GM12878 (cell line): ENCODE results near the gene HOXD9. TPM values are rescaled to one million over a fixed set of nuclear protein-coding genes. Genes with fewer than 3 reads are reported as not detected.

Experiments used
- ASH2L ChIP-seq: fragments of 300-600, 200-600 bp; sonication (generic); IDR thresholded peaks from 2 replicates; pipeline ENCODE4 v1.6.1; 2017; ENCODE audit warnings: low read depth, mild to moderate bottlenecking, borderline replicate concordance
- BCL11A ChIP-seq: IDR thresholded peaks from 2 replicates; pipeline ENCODE4 v1.6.1; 2011; ENCODE audit warnings: low read depth, low read length
- CREB1 ChIP-seq: IDR thresholded peaks from 2 replicates; pipeline ENCODE4 v1.6.1; 2012; ENCODE audit warnings: low read depth, mild to moderate bottlenecking, inconsistent platforms
- EZH2 ChIP-seq: IDR thresholded peaks from 2 replicates; pipeline ENCODE4 v1.6.1; 2012; ENCODE audit warnings: low read depth, mild to moderate bottlenecking, control low read depth, inconsistent platforms, low read length, borderline replicate concordance; ENCODE audit not compliant: control insufficient read depth
- FOS ChIP-seq: IDR thresholded peaks from 3 replicates; pipeline ENCODE4 v1.6.1; 2011; ENCODE audit warnings: borderline replicate concordance; ENCODE audit not compliant: insufficient read length; ENCODE audit errors: extremely low read depth
- JUND ChIP-seq: IDR thresholded peaks from 2 replicates; pipeline ENCODE4 v1.6.1; 2012; ENCODE audit warnings: low read depth, mild to moderate bottlenecking, low read length, improper control_type of control experiment, moderate library complexity
- LARP7 ChIP-seq: fragments of 450-650 bp; IDR thresholded peaks from 2 replicates; pipeline ENCODE4 v1.6.1; 2017; ENCODE audit warnings: mild to moderate bottlenecking
- MTA2 ChIP-seq: fragments of 450-650 bp; IDR thresholded peaks from 2 replicates; pipeline ENCODE4 v1.6.1; 2016; ENCODE audit warnings: low read depth, mild to moderate bottlenecking, moderate library complexity
- MXI1 ChIP-seq: fragments of 150-350 bp; IDR thresholded peaks from 2 replicates; pipeline ENCODE4 v1.6.1; 2011; ENCODE audit warnings: low read depth, mild to moderate bottlenecking, inconsistent platforms, low read length, improper control_type of control experiment
- NBN ChIP-seq: fragments of 450-650 bp; IDR thresholded peaks from 2 replicates; pipeline ENCODE4 v1.6.1; 2016
- NR2F1 ChIP-seq: fragments of 450-650 bp; conservative IDR thresholded peaks from 2 replicates; pipeline ENCODE4 v1.6.1; 2017; ENCODE audit warnings: mild to moderate bottlenecking
- NRF1 ChIP-seq: conservative IDR thresholded peaks from 2 replicates; pipeline ENCODE4 v1.6.1; 2011; ENCODE audit warnings: mild to moderate bottlenecking, low read depth, low read length, improper control_type of control experiment
- PAX5 ChIP-seq: IDR thresholded peaks from 2 replicates; pipeline ENCODE4 v1.6.1; 2011; ENCODE audit warnings: low read depth, low read length, borderline replicate concordance
- POLR2AphosphoS5 ChIP-seq: IDR thresholded peaks from 2 replicates; pipeline ENCODE4 v1.6.1; 2011; ENCODE audit warnings: mild to moderate bottlenecking, low read length, inconsistent platforms
- POU2F2 ChIP-seq: IDR thresholded peaks from 3 replicates; pipeline ENCODE4 v1.6.1; 2011; ENCODE audit warnings: low read depth, mild to moderate bottlenecking, low read length, borderline replicate concordance
- SMAD1 ChIP-seq: fragments of 450-650 bp; IDR thresholded peaks from 2 replicates; pipeline ENCODE4 v1.6.1; 2018; ENCODE audit warnings: mild to moderate bottlenecking, low read depth; ENCODE audit not compliant: partially characterized antibody
- SMC3 ChIP-seq: IDR thresholded peaks from 2 replicates; pipeline ENCODE4 v1.6.1; 2011; ENCODE audit warnings: low read length, improper control_type of control experiment, borderline replicate concordance
- TCF12 ChIP-seq: IDR thresholded peaks from 2 replicates; pipeline ENCODE4 v1.6.1; 2011; ENCODE audit warnings: low read depth, mild to moderate bottlenecking, low read length
- polyA plus RNA-seq, 11 experiments: library from polyadenylated mRNA; depleted of rRNA in 4 of 11; unstranded in 6 of 11; stranded (reverse) in 5 of 11; fragments of >200 nt; fragmentation: Nextera tagmentation in 4 of 11; fragmentation: Illumina TruSeq in 1 of 11; extraction: Ambion mirVana in 4 of 11; extraction: Trizol in 1 of 11; gene quantifications; 1 replicate in 1 of 11; 2 replicates in 10 of 11; pipeline versions ENCODE4 v1.2.1 to v1.2.3, GENCODE V29; 2011 to 2016; ENCODE audit warnings: inconsistent platforms in 2 of 11, missing spikeins in 2 of 11, low read depth in 1 of 11
- total RNA-seq, 4 experiments: library from RNA; depleted of rRNA in 3 of 4; stranded (reverse); fragments of >200 nt in 3 of 4; fragmentation: Illumina TruSeq in 1 of 4; extraction: Trizol in 1 of 4; gene quantifications; 2 replicates each; pipeline versions ENCODE4 v1.2.1 to v1.2.3, GENCODE V29; 2013 to 2021
- TF ChIP-seq, protein P1 (sequence below): fragments of 450-650 bp; IDR thresholded peaks from 2 replicates; pipeline ENCODE4 v1.6.1; 2018; ENCODE audit warnings: borderline replicate concordance, mild to moderate bottlenecking; ENCODE audit not compliant: partially characterized antibody
- TF ChIP-seq, protein P2 (sequence below): IDR thresholded peaks from 2 replicates; pipeline ENCODE4 v1.6.1; 2012; ENCODE audit warnings: low read depth, low read length, improper control_type of control experiment
- TF ChIP-seq, protein P3 (sequence below): fragments of 150-350 bp; IDR thresholded peaks from 2 replicates; pipeline ENCODE4 v1.6.1; 2014; ENCODE audit warnings: mild to moderate bottlenecking, low read depth, low read length
- TF ChIP-seq, protein P4 (sequence below): fragments of 450-650 bp; formaldehyde crosslinking; IDR thresholded peaks from 2 replicates; pipeline ENCODE4 v1.4.0; 2020; ENCODE audit warnings: mild to moderate bottlenecking, moderate library complexity

Gene HOXD9
- total and polyA plus RNA-seq, 10 of the 15 experiments (the other 5 are each of a cell fraction or from before 2014, with no cell fraction given) = not detected

DNA sequence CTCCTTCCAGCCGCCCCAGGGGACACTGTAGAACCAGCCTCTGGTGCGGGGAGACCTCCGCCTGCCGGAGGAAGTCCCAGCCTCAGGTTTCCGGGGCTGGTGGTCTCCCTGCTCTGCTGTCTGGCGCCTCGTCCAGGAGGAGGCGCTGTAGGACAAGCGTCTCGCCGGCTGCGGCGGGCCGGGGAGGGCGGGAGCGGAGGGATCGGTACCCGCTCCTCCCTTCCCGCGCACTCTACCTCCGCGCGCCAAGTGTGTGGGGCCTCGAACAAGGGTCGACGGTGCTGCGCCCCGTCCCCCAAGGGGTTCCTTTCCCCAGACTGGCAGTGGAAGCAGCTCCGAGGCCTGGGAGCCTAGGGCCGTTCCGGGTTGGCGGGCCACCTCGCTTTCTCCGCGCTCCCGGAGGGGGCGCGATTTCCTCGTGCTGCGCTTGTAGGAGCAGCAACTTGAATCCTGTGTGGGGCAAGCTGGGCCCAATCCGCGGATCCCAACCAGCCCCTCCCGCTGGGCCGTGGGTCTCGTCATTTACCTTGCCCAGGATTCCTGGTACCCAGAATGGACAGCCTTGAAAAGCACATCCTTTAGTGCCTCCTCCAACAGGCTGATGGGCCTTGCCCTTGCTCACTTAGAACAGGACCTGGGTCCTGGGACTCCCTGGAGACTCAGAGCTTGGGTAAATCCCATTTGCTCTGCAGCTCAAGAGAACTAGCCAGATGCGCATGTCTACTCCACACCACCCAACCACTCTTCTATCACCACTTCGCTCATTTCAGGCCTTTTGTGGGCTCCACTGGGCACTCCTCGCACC lies 18.2 kb downstream of the HOXD9 start (continued):
- TF ChIP-seq JUND = no peak
- TF ChIP-seq EZH2 = no peak
- no peak for TF ChIP-seq POLR2AphosphoS5
- TF ChIP-seq NBN = 0 out of 2 replicates have a peak, but pooled peaks have one; percentile 57
- peak; percentile 87 for TF ChIP-seq SMC3
- TF ChIP-seq POU2F2 = 0 out of 3 replicates have a peak, but pooled peaks have one; percentile 34
- TF ChIP-seq MTA2 = no peak
- TF ChIP-seq NRF1 = no peak
- TF ChIP-seq ASH2L = no peak
- no peak for TF ChIP-seq TCF12
- TF ChIP-seq, protein P1, sequence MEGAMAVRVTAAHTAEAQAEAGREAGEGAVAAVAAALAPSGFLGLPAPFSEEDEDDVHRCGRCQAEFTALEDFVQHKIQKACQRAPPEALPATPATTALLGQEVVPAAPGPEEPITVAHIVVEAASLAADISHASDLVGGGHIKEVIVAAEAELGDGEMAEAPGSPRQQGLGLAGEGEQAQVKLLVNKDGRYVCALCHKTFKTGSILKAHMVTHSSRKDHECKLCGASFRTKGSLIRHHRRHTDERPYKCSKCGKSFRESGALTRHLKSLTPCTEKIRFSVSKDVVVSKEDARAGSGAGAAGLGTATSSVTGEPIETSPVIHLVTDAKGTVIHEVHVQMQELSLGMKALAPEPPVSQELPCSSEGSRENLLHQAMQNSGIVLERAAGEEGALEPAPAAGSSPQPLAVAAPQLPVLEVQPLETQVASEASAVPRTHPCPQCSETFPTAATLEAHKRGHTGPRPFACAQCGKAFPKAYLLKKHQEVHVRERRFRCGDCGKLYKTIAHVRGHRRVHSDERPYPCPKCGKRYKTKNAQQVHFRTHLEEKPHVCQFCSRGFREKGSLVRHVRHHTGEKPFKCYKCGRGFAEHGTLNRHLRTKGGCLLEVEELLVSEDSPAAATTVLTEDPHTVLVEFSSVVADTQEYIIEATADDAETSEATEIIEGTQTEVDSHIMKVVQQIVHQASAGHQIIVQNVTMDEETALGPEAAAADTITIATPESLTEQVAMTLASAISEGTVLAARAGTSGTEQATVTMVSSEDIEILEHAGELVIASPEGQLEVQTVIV = no peak
- TF ChIP-seq, protein P2, sequence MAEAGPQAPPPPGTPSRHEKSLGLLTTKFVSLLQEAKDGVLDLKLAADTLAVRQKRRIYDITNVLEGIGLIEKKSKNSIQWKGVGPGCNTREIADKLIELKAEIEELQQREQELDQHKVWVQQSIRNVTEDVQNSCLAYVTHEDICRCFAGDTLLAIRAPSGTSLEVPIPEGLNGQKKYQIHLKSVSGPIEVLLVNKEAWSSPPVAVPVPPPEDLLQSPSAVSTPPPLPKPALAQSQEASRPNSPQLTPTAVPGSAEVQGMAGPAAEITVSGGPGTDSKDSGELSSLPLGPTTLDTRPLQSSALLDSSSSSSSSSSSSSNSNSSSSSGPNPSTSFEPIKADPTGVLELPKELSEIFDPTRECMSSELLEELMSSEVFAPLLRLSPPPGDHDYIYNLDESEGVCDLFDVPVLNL = 0 out of 2 replicates have a peak, but pooled peaks have one; percentile 34
- TF ChIP-seq NR2F1 = peak; percentile 47; the same call in 1 of the 2 replicates
- no peak for TF ChIP-seq BCL11A
- TF ChIP-seq PAX5 = no peak
- TF ChIP-seq, protein P3, sequence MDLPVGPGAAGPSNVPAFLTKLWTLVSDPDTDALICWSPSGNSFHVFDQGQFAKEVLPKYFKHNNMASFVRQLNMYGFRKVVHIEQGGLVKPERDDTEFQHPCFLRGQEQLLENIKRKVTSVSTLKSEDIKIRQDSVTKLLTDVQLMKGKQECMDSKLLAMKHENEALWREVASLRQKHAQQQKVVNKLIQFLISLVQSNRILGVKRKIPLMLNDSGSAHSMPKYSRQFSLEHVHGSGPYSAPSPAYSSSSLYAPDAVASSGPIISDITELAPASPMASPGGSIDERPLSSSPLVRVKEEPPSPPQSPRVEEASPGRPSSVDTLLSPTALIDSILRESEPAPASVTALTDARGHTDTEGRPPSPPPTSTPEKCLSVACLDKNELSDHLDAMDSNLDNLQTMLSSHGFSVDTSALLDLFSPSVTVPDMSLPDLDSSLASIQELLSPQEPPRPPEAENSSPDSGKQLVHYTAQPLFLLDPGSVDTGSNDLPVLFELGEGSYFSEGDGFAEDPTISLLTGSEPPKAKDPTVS = no peak
- TF ChIP-seq CREB1 = no peak
- TF ChIP-seq SMAD1 = no peak
- no peak for TF ChIP-seq MXI1
- TF ChIP-seq LARP7 = peak; percentile 87
- no peak for TF ChIP-seq FOS
- TF ChIP-seq, protein P4, sequence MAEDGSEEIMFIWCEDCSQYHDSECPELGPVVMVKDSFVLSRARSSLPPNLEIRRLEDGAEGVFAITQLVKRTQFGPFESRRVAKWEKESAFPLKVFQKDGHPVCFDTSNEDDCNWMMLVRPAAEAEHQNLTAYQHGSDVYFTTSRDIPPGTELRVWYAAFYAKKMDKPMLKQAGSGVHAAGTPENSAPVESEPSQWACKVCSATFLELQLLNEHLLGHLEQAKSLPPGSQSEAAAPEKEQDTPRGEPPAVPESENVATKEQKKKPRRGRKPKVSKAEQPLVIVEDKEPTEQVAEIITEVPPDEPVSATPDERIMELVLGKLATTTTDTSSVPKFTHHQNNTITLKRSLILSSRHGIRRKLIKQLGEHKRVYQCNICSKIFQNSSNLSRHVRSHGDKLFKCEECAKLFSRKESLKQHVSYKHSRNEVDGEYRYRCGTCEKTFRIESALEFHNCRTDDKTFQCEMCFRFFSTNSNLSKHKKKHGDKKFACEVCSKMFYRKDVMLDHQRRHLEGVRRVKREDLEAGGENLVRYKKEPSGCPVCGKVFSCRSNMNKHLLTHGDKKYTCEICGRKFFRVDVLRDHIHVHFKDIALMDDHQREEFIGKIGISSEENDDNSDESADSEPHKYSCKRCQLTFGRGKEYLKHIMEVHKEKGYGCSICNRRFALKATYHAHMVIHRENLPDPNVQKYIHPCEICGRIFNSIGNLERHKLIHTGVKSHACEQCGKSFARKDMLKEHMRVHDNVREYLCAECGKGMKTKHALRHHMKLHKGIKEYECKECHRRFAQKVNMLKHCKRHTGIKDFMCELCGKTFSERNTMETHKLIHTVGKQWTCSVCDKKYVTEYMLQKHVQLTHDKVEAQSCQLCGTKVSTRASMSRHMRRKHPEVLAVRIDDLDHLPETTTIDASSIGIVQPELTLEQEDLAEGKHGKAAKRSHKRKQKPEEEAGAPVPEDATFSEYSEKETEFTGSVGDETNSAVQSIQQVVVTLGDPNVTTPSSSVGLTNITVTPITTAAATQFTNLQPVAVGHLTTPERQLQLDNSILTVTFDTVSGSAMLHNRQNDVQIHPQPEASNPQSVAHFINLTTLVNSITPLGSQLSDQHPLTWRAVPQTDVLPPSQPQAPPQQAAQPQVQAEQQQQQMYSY (CRISPR knock-in tag) = no peak
